Stimulated activated CD4-positive, alpha-beta T cell treated with anti-CD3 and anti-CD28 coated beads, Interleukin-2, amount 100 ng/mL, for 4 hours (primary cell): ENCODE measurements around the gene SDK2.
"Not testable (repeated sequence)": the region's sequence is repeated elsewhere in the genome, so short reads cannot be mapped to it uniquely, and the experiment has no call there.

Experiments used
- DNase-seq: peaks from one replicate; pipeline ENCODE4 v3.0.0-alpha.2; 2020; ENCODE audit warnings: low read depth

SDK2 gene

GRCh38 chr17:73318427-73318813 is 325.8 kb downstream of the SDK2 start:
- no peak for DNase-seq

DNA sequence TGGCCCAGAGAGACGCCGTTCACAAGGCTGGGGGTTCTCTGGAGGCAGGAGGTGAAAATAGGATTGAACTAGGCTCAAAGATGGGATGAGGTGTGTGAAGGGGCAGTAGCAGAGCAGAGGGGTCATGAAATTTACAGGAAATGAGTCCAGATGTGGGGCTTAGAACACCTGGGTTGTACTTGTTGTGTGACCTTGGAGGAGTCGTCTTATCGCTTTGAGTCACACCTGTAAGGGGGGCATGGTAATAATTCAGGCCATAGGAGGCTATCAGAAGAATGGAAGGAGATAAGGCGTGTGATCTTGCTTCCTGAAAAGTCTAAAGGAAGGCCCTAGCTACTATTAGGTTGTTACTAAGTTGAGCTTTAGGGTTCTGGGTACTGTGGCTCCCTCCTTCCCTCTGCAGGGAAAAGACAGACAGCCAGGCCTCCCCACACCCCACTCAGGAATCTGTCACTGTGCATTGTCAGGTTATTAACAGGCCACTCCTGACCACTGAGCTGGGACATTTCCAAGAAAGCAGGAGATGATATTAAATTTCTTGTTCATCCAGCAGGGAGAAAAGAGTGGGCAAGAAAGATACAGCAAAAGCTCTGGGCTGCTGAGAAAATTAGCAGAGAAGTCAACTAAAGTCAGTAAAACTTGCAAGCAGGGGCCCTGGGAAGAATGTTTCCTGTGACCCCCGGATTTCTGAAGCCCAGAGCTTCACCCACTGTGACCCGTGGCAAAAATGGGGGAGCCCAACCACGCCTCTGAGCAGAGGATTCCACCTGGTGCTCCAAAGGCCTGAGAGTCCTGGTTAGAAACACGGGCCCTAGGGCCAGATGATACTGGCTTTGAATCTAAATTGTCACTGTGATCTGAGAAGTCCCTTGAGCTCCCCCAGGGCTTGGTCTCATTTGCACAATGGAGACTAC is 326.5 kb downstream of the SDK2 start:
- DNase-seq, result no peak

DNA sequence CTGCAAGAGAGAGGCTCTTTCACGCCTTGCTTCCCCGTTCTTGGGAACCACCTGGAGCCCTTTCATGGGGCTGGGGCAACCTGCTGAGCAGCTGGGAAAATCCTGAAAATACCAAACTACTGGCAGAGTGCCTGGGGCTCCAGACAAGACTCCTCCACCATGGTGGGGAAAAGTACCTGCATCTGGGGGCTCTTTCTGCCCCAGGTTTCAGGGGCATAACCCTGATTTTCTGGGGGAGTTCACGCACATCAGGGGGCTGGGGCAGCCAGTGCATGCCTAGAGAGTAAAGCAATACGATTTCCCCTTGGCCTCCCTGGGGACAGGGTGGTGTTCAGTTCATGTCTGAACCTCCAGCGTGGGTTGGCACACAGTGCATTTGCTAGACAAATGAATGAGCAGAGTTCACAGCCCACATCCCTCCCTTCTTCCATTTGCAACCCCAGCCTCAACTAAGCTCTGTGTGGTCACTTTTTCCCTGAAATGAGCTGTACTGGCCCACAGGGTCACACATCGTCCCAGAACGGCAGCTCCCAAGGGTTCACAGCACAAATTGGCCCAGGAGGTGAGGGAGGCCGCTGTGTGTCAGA is 327.2 kb downstream of the SDK2 start:
- no peak for DNase-seq

DNA sequence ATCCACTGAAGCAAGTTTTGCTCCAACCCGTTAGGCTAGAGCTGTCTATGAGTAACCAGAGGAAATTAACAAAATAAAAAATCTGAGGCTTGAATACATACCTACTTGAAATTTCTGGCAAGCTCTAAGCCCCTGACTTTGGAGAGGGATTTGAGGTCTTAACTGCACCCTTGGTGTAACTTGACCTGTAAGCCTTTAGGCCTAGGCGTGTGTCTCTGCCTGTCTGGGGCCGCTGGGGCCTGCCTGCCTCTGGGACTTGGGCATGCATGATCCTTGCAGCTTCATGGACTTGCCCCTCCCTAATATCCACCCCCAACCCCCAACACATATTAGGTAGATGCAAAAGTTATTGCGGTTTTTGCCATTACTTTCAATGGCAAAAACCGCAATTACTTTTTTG is 328.8 kb downstream of the SDK2 start:
- DNase-seq, result no peak

- DNase-seq, result no peak
These were observed 330.6 kb downstream of the SDK2 start for GRCh38 chr17:73313526-73314127.

DNA sequence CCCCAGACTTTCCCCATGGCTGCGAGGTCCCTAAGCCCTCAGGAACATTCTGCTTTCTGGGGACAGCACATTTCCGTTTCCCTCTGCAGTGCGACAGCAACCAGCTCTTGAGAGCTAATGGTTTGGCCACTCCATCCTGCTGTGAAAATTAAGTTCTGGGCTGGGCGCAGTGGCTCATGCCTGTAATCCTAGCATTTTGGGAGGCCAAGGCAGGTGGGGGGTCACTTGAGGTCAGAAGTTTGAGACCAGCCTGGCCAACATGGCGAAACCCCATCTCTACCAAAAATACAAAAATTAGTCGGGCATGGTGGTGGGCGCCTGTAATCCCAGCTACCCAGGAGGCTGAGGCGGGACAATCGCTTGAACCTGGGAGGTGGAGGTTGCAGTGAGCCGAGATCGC is 331.4 kb downstream of the SDK2 start:
- not testable (repeated sequence) for DNase-seq

- DNase-seq, result peak; percentile 77
These were observed 332.2 kb downstream of the SDK2 start, which contains the start of gene CDC42EP4 for GRCh38 chr17:73311781-73312641. Gene CDC42EP4, minus strand, starts transcription at chr17:73312001. Its CDS starts 25,501 bp downstream, at chr17:73286500.

- DNase-seq, result peak; percentile 4
These were observed 332.8 kb downstream of the SDK2 start for GRCh38 chr17:73311428-73311780.

DNA sequence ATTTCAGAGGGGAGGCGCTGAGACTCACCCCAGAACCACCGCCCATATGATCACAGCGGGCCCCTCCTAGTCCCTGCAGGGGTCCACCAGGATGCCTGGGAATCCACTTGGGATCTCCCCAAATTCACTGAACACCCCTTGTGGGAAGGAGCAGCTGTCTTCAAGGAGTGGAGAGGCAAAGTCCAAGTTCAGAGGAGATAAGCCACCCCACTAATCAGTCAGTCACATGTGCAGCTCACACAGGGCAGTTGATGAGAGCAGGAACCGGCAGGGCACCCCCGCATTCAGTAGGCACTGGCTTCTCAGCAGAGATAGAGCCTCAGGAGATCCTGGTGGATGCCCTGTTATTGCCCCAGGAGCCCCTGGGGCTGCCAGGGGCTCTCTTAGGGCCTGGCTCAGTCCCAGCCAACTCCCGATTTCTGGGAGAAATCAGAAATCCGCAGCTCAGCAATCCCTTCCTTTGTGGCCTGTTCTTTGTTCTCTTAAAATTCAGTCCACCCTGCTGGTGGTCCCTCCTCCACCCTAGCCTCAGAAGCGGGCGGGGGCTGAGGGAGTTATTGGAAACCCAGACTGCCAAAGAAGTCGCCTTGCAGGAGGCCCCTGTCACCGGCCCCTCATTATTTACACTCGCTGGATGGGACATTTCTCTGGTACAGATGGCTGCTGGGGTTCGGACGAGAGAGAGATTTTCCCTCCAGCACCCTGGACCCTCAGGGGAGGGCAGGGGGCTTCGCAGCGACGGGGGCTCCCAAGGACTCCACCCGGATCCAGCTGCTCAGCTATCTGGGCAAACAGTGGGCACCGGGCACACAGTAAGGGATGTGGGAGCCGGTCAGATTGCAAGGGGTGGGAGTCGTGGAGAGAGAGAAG is 334.3 kb downstream of the SDK2 start:
- DNase-seq, result no peak

GRCh38 chr17:73308959-73309358 is 335.3 kb downstream of the SDK2 start:
- not testable (repeated sequence) for DNase-seq

DNA sequence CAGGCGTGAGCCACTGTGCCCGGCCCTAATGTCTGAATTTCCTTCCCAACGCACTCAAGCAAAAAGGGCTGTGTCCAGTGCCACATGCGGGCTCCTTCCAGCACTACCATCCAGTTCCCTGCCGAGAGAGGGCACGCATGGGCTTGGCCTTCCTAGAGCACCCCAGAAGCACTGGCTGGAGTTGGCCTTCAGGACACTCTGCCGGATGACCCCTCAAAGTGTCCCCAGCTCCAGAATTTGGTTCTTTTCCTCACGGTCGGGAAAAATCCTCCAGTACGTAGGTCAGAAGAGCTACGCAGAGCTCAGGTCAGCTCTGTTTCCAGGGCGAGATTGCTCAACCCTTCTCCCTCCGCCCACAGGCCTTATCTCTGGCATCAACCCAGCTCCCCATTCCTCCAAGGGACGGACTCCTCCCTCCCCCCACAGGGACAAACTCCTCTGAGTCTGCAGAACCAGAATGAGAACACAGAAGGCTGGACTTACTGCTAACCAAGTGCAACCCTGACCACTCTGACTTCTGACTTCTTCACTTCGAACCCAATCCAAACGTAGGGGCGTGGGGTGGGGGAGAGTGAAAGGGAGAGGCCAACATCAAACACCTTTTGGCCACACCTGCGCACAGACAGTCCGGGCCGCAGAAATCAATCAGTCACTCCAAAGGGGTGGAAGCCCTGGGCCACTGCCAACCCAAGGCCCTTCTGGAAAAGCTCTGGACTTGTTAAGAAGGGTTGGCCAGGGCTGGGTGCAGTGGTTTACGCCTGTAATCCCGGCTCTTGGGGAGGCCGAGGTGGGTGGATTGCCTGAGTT is 336.0 kb downstream of the SDK2 start:
- DNase-seq, result no peak

- no peak for DNase-seq
These were observed 337.1 kb downstream of the SDK2 start for GRCh38 chr17:73307130-73307529.

DNA sequence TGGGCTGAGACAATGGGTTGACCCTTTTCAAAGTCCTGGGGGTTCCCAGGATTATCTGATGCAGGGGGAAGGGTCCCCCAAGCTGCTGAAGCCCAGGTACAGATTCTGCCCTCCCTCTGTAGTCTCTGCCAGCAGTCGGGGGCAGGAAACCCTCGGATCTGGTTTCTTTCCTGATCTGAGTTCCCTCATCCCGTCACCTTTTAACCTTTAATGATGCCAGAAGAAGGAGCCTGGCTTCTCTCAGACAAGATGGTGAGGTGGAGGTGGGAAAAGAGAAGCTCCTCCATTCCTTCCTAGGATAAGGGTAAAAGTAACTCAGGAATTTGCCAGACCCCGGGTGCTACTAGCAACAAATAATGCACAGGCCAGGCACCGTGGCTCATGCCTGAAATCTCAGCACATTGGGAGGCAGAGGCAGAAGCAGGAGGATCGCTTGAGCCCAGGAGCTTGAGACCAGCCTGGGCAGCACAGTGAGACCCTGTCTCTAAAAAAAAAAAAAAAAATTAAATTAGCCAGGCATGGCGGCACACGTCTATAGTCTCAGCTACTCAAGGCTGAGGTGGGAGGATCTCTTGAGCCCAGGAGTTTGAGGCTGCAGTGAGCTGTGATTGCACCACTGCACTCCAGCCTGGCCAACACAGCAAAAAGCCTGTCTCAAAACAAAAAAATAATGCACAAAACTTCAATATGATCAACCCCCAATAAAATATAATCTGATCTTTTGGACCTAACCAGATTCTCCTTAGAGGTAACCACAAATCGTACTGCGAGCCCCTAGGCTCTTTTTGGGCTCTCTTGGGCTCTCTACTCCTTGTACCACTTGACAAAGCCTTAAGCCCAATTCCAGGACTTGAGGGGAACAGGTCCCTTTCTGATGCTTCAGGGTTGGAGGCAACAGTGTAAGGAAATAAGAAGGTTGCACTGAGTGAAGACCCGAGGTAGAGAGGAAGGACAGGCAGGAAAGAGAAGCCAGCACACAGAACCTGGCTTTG is 338.1 kb downstream of the SDK2 start:
- no peak for DNase-seq

- DNase-seq, result no peak
These were observed 339.1 kb downstream of the SDK2 start for GRCh38 chr17:73304971-73305812.

- no peak for DNase-seq
These were observed 339.8 kb downstream of the SDK2 start for GRCh38 chr17:73304438-73304837.

DNA sequence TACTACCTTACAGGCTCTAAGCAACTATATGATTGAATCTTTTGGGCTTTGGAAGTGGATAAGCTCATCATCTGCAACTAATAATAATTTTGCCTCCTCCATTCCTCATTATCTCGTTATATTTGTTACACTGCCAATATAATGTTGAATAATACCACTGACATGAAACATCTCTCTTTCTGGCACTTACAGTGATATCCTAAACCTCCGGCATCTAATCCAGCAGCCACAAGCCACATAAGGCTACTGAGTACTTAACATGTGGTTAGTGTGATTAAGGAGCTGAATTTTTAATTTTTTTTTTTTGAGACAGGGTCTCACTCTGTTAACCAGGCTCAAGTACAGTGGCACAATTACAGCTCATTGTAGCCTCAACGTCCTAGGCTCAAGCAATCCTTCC is 342.1 kb downstream of the SDK2 start:
- DNase-seq, result no peak

- no peak for DNase-seq
These were observed 342.9 kb downstream of the SDK2 start for GRCh38 chr17:73301369-73301768.

- no peak for DNase-seq
These were observed 343.9 kb downstream of the SDK2 start for GRCh38 chr17:73300392-73300791.
